K562 (cell line): ENCODE results near the gene COPG2. TPM values are rescaled to one million over a fixed set of nuclear protein-coding genes. Genes with fewer than 3 reads are reported as not detected.
"Not testable (repeated sequence)": the region's sequence is repeated elsewhere in the genome, so short reads cannot be mapped to it uniquely, and the experiment has no call there.

ENCODE experiments used
- ATAC-seq: fragments of 200-7000 bp; cut with Tn5 transposase; 3 replicates; pipeline ENCODE4 v1.9.1; 2020; ENCODE audit warnings: moderate library complexity
- BruUV-seq: library from RNA; stranded (reverse); fragments of 400-500 nt; replicated peaks from 2 replicates; lab custom pipeline; 2021; lab: Mats Ljungman, UMichigan
- CTCF ChIA-PET: fragments of 300-600 bp; formaldehyde crosslinking; extraction: SDS; loops from one replicate; lab custom pipeline; 2021; ENCODE audit warnings: low intra/inter-chr PET ratio; lab: Yijun Ruan, JAX
- POLR2A ChIA-PET: fragments of 300-600, 350-650 bp; sonication (Branson Sonifier 250); formaldehyde crosslinking; extraction: SDS; loops from one replicate; lab custom pipeline; 2021; ENCODE audit warnings: antibody characterized with exemption, inconsistent platforms; lab: Yijun Ruan, JAX
- DNase-seq, 4 experiments: peaks; one replicate each; pipeline versions ENCODE4 v3.0.0 to v3.0.0-alpha.2; 2011 to 2018; ENCODE audit warnings: low spot score in 3 of 4, mixed read lengths in 3 of 4; ENCODE audit errors: extremely low read depth in 1 of 4
- FAIRE-seq: peaks from 2 replicates; lab custom pipeline; 2011; peaks lifted over from hg19 to GRCh38; lab: Jason Lieb, UNC
- H2AFZ ChIP-seq: 2 replicates; pipeline ENCODE4 v1.6.0; 2011; ENCODE audit warnings: low read depth, low read length, control low read depth, inconsistent platforms
- H3K27ac ChIP-seq: fragments of 200-600 bp; 3 replicates; pipeline ENCODE4 v1.8.0; 2011; ENCODE audit warnings: low read depth, mild to moderate bottlenecking, control low read depth, inconsistent platforms, low read length, moderate library complexity, mixed read lengths; ENCODE audit errors: extremely low read depth
- H3K27me3 ChIP-seq, 2 experiments: fragments of 300-600 bp in 1 of 2; 2 replicates in 1 of 2; 3 replicates in 1 of 2; pipeline versions ENCODE4 v1.6.0 to v1.8.0; 2011; ENCODE audit warnings: inconsistent platforms in 2 of 2, low read length in 2 of 2, mild to moderate bottlenecking in 1 of 2, mixed read lengths in 1 of 2, moderate library complexity in 1 of 2; ENCODE audit not compliant: control insufficient read depth in 2 of 2, insufficient read depth in 2 of 2
- H3K36me3 ChIP-seq: fragments of 300-600 bp; 3 replicates; pipeline ENCODE4 v1.8.0; 2011; ENCODE audit warnings: mild to moderate bottlenecking, low read length, inconsistent platforms; ENCODE audit not compliant: control insufficient read depth, insufficient read depth
- H3K4me1 ChIP-seq, 2 experiments: fragments of 200-600 bp in 1 of 2; replicated peaks in 1 of 2; 2 replicates in 1 of 2; 3 replicates in 1 of 2; pipeline versions ENCODE4 v1.5.1 to v1.8.0; 2011; ENCODE audit warnings: inconsistent platforms in 2 of 2, low read length in 2 of 2, mild to moderate bottlenecking in 1 of 2, mixed read lengths in 1 of 2, moderate library complexity in 1 of 2; ENCODE audit not compliant: control insufficient read depth in 2 of 2, insufficient read depth in 2 of 2
- H3K4me2 ChIP-seq: 2 replicates; pipeline ENCODE4 v1.6.1; 2011; ENCODE audit warnings: low read length, control low read depth, inconsistent platforms, mixed read lengths; ENCODE audit not compliant: insufficient read depth
- H3K4me3 ChIP-seq: fragments of 200-600 bp; sonication (generic), shearing (Covaris generic); 2 replicates; pipeline ENCODE4 v1.5.1; 2016; ENCODE audit warnings: control low read depth, inconsistent platforms
- H3K79me2 ChIP-seq: fragments of 200-600 bp; 3 replicates; pipeline ENCODE4 v1.8.0; 2011; ENCODE audit warnings: low read length, inconsistent platforms; ENCODE audit not compliant: control insufficient read depth, insufficient read depth
- H3K9ac ChIP-seq, 2 experiments: 2 replicates each; pipeline versions ENCODE4 v1.6.0 to v1.6.1; 2011; ENCODE audit warnings: low read depth in 2 of 2, low read length in 2 of 2, control low read depth in 1 of 2, inconsistent platforms in 1 of 2, mild to moderate bottlenecking in 1 of 2, mixed read lengths in 1 of 2; ENCODE audit not compliant: insufficient read depth in 1 of 2
- H3K9me1 ChIP-seq: one replicate; pipeline ENCODE4 v1.6.0; 2011; ENCODE audit warnings: inconsistent platforms, mild to moderate bottlenecking, low read length, moderate library complexity; ENCODE audit not compliant: control insufficient read depth, insufficient read depth
- H3K9me3 ChIP-seq: replicated peaks from 2 replicates; pipeline ENCODE4 v1.5.1; 2011; ENCODE audit warnings: low read depth, low read length, inconsistent platforms; ENCODE audit not compliant: control insufficient read depth, insufficient read depth
- H4K20me1 ChIP-seq: replicated peaks from 2 replicates; pipeline ENCODE4 v1.6.1; 2011; ENCODE audit warnings: low read length, inconsistent platforms, mixed read lengths; ENCODE audit not compliant: control insufficient read depth, insufficient read depth
- HDAC1 ChIP-seq, 2 experiments: fragments of 450-650 bp; IDR thresholded peaks; 2 replicates each; pipeline ENCODE4 v1.6.1; 2016 to 2017; ENCODE audit warnings: inconsistent platforms in 1 of 2, mild to moderate bottlenecking in 1 of 2, moderate library complexity in 1 of 2
- HNRNPLL ChIP-seq: fragments of 200-400 bp; formaldehyde crosslinking; IDR thresholded peaks from 2 replicates; pipeline ENCODE4 v1.6.1; 2017; ENCODE audit warnings: low read length, low read depth, mild to moderate bottlenecking; ENCODE audit not compliant: poor library complexity, severe bottlenecking
- WGBS: fragments of 100-300 bp; shearing (Covaris generic); methylation state at CpG from one replicate; pipeline ENCODE4 v1.1.6; 2016; ENCODE audit warnings: low coverage, mixed read lengths; ENCODE audit not compliant: insufficient coverage; ENCODE audit errors: missing lambda C conversion rate; 5-methylcytosine and 5-hydroxymethylcytosine counted together
- in situ Hi-C: fragments of 300-500 bp; cut with MboI; formaldehyde crosslinking; loops from 4 replicates; pipeline ENCODE4 v1.15.0; 2018; ENCODE audit warnings: inconsistent platforms, mixed read lengths
- intact Hi-C: fragments of 100-400 bp; cut with micrococcal nuclease; formaldehyde crosslinking; loops from 2 replicates; pipeline ENCODE4 v1.14.2; 2022
- polyA plus RNA-seq, 8 experiments: library from polyadenylated mRNA; depleted of rRNA in 4 of 8; stranded (reverse) in 5 of 8; unstranded in 3 of 8; fragments of >200 nt; fragmentation: Nextera tagmentation in 2 of 8; fragmentation: Illumina TruSeq in 1 of 8; extraction: Ambion mirVana in 2 of 8; extraction: Trizol in 1 of 8; gene quantifications; 2 replicates each; pipeline versions ENCODE4 v1.2.1 to v1.2.3, GENCODE V29; 2011 to 2014; ENCODE audit warnings: inconsistent platforms in 1 of 8, missing spikeins in 1 of 8
- total RNA-seq, 7 experiments: library from RNA; depleted of rRNA in 6 of 7; stranded (reverse); fragments of >200 nt in 6 of 7; fragmentation: Illumina TruSeq in 2 of 7; extraction: Trizol in 2 of 7; gene quantifications; 2 replicates each; pipeline versions ENCODE4 v1.2.1 to v1.2.3, GENCODE V29; 2011 to 2021; ENCODE audit warnings: low replicate concordance in 1 of 7
- TF ChIP-seq, protein P1 (sequence below): sonication (generic); formaldehyde crosslinking; IDR thresholded peaks from 2 replicates; pipeline ENCODE4 v1.9.0; 2022; ENCODE audit warnings: mild to moderate bottlenecking, missing genetic modification reagents

COPG2 gene
- total and polyA plus RNA-seq, 9 of the 15 experiments (the other 6 are each of a cell fraction or from before 2014, with no cell fraction given), result 6.6 to 104 (median 32.5) TPM

DNA sequence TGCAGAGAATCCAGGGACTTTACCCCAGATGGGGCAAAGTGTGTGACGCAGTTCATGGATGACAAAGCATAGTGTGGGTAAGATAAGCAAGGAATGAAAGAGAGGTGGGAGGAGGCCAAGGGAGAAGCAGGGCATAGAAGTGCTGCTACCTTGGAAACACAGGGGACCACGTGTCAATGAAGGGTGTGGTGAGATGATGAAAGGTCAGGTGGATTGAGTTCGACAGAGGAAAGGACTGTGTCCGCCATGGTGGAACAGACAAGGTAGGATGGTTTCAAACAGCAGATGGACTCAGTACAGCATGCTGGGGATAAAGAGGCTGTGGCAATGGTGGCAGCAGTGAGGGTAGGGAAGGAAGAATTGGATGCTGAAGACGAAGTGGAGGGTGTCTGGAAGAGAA lies 143.9 kb downstream of the COPG2 start (continued):
- TF ChIP-seq HDAC1 (IDR thresholded peaks at IDR 0.05), result 0 out of 4 replicates have a peak, but pooled peaks of 1 of the 2 experiments have one; percentile 16
- TF ChIP-seq HNRNPLL, result no peak
- TF ChIP-seq, protein P1, sequence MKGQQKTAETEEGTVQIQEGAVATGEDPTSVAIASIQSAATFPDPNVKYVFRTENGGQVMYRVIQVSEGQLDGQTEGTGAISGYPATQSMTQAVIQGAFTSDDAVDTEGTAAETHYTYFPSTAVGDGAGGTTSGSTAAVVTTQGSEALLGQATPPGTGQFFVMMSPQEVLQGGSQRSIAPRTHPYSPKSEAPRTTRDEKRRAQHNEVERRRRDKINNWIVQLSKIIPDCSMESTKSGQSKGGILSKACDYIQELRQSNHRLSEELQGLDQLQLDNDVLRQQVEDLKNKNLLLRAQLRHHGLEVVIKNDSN (CRISPR knock-in tag), result peak; percentile 64

DNA sequence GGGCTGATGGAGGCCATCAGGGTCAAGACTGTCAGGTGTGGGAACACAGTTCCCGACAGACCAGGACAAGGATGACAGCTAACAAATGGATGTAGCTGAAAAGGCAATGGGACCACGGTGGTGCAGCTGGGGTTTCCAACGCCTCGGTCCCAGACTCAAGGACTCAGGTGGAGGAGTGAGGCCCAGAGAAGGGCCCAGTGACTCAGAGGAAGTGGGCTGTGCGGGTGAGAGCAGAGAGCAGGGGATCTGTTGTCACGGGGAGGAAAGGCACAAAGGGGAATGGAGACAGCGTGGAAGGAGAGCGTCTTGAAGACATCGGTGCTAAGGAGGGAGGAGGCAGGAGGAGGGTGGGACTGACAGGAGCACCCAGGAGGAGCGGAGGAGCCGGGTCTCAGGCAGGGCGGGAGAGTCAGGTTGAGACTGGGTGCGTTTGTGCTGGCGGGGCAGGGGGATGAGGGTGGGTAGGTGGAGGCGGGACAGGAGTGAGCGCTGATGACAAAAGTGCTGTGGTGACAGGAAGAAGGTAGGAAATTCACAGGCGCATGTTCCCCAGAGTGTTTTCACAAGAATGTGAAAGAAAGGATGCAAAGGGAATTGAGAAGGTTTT lies 144.9 kb downstream of the COPG2 start:
- BruUV-seq, intact Hi-C loops, H3K27me3 ChIP-seq, H3K36me3 ChIP-seq, H3K4me1 ChIP-seq, H3K9me3 ChIP-seq, H2AFZ ChIP-seq, CTCF ChIA-PET, ATAC-seq, H3K79me2 ChIP-seq, H3K4me2 ChIP-seq, H3K4me3 ChIP-seq, H3K9ac ChIP-seq, H3K27ac ChIP-seq, H4K20me1 ChIP-seq, H3K9me1 ChIP-seq, POLR2A ChIA-PET, FAIRE-seq, in situ Hi-C loops, DNase-seq: not testable (repeated sequence)
- WGBS, result 68% methylated on average over 12 of the region's 17 CpGs
